ENCODE results near the gene TCEA3. TPM values are rescaled to one million over a fixed set of nuclear protein-coding genes. Genes with fewer than 3 reads are reported as not detected.

The TCEA3 gene
- total RNA-seq, 3 donors from 2014 or later = 8.5 to 38.0 (median 31.2) TPM

DNA sequence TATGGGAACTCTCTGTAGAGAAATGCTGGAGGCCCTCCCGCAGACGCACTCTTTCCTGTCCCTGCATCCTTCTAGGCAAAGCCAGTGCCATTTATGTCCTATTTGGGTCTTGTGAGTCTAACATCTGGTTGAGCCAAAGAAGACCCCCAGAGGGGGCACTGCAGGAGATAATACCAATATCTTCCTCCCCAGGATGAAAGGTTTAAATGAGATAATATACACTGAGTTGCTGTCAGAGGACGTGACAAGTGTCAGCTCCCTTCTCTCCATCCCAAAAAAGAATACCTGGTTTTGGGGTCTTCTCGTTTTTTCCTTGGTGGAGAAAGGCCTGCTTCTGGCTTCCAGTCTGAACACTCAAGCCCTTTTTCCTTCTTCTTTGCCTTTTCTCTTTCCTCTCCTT is 7.6 kb downstream of the TCEA3 start:
- no peak for DNase-seq (ENCODE audit: low spot score in 2 of 2)
- Histone ChIP-seq H3K36me3 (no peaks in the 10 kb centered on the region), H3K9me3 (no peaks in the 10 kb centered on the region), H3K4me1 (no peaks in the 10 kb centered on the region), H3K4me3 (no peak overlapping the region), H3K27ac (no peak overlapping the region), H3K27me3 (no peaks in the 10 kb centered on the region)
- intact Hi-C loops (cut with DNase I; ENCODE audit: low total_unique reads) = no loop called here
- TF ChIP-seq, protein P1, sequence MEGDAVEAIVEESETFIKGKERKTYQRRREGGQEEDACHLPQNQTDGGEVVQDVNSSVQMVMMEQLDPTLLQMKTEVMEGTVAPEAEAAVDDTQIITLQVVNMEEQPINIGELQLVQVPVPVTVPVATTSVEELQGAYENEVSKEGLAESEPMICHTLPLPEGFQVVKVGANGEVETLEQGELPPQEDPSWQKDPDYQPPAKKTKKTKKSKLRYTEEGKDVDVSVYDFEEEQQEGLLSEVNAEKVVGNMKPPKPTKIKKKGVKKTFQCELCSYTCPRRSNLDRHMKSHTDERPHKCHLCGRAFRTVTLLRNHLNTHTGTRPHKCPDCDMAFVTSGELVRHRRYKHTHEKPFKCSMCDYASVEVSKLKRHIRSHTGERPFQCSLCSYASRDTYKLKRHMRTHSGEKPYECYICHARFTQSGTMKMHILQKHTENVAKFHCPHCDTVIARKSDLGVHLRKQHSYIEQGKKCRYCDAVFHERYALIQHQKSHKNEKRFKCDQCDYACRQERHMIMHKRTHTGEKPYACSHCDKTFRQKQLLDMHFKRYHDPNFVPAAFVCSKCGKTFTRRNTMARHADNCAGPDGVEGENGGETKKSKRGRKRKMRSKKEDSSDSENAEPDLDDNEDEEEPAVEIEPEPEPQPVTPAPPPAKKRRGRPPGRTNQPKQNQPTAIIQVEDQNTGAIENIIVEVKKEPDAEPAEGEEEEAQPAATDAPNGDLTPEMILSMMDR (IDR thresholded peaks at IDR 0.05) = no peak
- no peak for TF ChIP-seq POLR2AphosphoS5 (IDR thresholded peaks at IDR 0.05)

DNA sequence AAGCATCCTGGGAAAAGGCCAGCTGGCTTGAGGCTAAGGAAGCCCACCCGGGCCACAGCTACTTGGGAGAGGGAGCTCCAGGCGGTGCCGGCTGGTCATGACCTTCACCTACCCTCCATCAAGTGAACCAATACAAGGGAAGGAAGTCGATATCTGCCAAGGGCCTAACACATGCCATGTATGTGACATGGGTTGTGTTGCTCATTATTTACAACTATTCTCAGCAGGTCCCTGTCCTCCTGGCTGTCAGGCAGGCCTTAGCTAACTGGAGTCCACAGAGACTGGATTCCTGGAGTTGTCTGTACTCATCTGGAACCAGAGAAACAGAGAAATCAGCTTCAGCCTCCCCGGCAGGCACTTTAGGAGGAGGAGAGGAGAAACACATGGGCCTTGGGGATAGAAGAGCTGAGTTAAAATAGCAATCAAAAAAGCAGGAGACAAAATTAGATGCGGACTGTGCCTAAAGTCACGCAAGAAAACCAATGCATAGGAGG is 15.7 kb downstream of the TCEA3 start:
- Histone ChIP-seq H3K27ac (no peak overlapping the region), H3K4me3 (no peak overlapping the region), H3K4me1 (peaks cover 0 to 6% of the 10 kb centered on the region in 2 donors), H3K9me3 (no peaks in the 10 kb centered on the region), H3K27me3 (no peaks in the 10 kb centered on the region), H3K36me3 (no peaks in the 10 kb centered on the region)
- intact Hi-C loops (cut with DNase I; ENCODE audit: low total_unique reads) = loop anchor here (10.0 kb wide), 1 partner anchor 64 kb away; the partner anchor contains the start of gene HNRNPR
- DNase-seq (ENCODE audit: low spot score in 2 of 2) = no peak
- TF ChIP-seq, protein P1 (IDR thresholded peaks at IDR 0.05) = no peak
- TF ChIP-seq POLR2A (IDR thresholded peaks at IDR 0.05) (no peak), POLR2AphosphoS5 (IDR thresholded peaks at IDR 0.05) (no peak)

DNA sequence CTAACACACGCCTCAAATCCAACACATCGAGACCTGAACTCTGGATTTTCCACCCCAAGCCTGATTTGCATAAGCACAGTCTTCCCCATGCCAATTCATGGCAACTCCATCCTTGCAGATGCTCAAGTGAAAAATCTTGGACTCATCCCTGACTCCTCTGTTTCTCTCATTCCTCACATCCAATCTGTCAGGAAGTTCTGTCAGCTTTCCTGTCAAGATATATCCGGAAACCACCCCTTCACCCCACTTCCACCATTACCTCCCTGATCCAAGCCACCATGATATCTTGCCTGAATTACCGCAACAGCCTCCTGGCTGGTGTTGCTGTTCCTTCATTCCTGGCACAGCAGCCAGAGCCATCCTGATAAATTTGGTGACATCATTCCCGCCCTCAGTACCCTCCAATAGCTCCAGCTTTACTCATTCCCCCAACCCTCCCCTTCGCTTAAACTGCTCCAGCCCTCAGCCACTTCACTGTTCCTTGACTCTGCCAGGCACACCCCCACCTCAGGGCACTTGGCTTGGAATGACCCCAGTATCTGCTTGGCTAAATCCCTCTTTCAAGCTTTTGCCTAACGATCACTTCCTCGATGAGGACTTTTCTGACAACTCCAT is 17.4 kb downstream of the TCEA3 start:
- H3K4me3 ChIP-seq = no peak overlapping the region
- H3K36me3 ChIP-seq = no peaks in the 10 kb centered on the region
- H3K9me3 ChIP-seq = no peaks in the 10 kb centered on the region
- H3K27me3 ChIP-seq = no peaks in the 10 kb centered on the region
- TF ChIP-seq POLR2AphosphoS5 (IDR thresholded peaks at IDR 0.05) (no peak), POLR2A (IDR thresholded peaks at IDR 0.05) (no peak)
- TF ChIP-seq, protein P1 (IDR thresholded peaks at IDR 0.05) = no peak
- intact Hi-C loops (cut with DNase I; ENCODE audit: low total_unique reads) = loop anchor here (10.0 kb wide), 1 partner anchor 62 kb away; the partner anchor contains the start of gene HNRNPR
- DNase-seq (ENCODE audit: low spot score in 2 of 2) = no peak
- H3K27ac ChIP-seq = no peak overlapping the region
- H3K4me1 ChIP-seq = peaks cover 0 to 16% of the 10 kb centered on the region in 2 donors

DNA sequence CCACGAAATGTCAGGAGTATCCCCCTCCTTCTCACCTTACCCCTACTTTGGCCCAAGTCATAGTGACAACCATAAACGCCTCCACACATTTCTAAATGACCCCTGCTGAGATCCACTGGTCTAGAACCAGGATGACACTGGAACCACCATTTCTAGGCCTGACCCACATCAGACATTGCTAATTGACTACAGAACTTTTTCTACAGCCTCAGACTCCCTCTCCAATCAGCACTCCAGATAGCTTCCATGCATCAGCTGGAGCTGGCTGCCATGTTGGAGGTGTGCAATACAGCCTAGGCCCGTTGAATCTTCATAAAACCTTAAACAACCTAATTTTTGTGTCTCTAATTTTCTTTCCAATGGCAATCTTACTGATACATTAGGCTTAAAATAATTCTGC is 18.6 kb downstream of the TCEA3 start:
- TF ChIP-seq POLR2AphosphoS5 (IDR thresholded peaks at IDR 0.05) (no peak), POLR2A (IDR thresholded peaks at IDR 0.05) (no peak)
- TF ChIP-seq, protein P1 (IDR thresholded peaks at IDR 0.05) = no peak
- no peak for DNase-seq (ENCODE audit: low spot score in 2 of 2)
- H3K9me3 ChIP-seq = no peaks in the 10 kb centered on the region
- H3K4me1 ChIP-seq = peaks cover 0 to 21% of the 10 kb centered on the region in 2 donors
- no peaks in the 10 kb centered on the region for H3K27me3 ChIP-seq
- no peak overlapping the region for H3K4me3 ChIP-seq
- H3K36me3 ChIP-seq = no peaks in the 10 kb centered on the region
- intact Hi-C loops (cut with DNase I; ENCODE audit: low total_unique reads) = loop anchor here (10.0 kb wide), 1 partner anchor 61 kb away; the partner anchor contains the start of gene HNRNPR
- H3K27ac ChIP-seq = no peak overlapping the region

DNA sequence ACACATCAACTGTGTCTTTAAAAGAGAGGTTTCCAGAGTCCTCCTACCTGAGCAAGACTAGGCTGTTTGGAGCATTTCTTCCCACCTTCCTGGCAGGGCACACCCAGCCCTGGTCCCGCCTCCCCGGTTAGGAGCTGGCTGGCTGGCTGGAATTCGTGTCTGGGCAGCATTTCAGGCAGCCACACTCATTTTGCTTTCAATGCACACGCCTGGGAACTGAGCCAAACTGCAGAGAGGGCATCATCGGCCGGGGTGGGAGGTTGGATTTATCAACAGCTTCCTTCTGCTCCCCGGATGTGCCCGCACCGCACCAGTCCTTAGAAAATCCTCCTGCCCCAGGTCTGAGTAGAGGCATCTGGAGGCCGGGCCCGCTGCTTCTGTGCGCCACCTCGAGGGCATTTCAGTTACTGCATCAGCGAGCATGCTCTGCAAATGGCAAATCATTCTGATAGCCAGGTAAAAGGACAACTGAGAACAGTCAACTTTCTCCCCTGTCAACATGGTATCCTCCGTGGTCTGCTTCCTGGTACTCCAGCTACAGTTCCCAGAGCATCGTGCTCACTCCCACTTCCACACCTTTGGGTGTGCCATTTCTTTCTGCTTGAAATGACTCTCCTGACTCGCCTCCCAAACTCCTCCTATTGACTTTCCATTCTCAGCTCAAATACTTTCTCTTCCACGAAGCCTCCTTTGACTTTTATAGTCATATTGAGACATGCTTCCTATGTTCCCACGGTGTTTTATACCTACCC is 20.6 kb downstream of the TCEA3 start:
- intact Hi-C loops (cut with DNase I; ENCODE audit: low total_unique reads) = loop anchor here (10.0 kb wide), 1 partner anchor 59 kb away; the partner anchor contains the start of gene HNRNPR
- peak; percentile 90 to 92 for DNase-seq (ENCODE audit: low spot score in 2 of 2)

More for the DNA sequence above, 20.6 kb downstream of the TCEA3 start:
- Histone ChIP-seq H3K27me3 (no peaks in the 10 kb centered on the region), H3K4me1 (peaks cover 0 to 22% of the 10 kb centered on the region in 2 donors), H3K4me3 (peak overlapping the region in 2 of 3 donors; percentile 9 to 41), H3K9me3 (no peaks in the 10 kb centered on the region), H3K36me3 (no peaks in the 10 kb centered on the region), H3K27ac (peak overlapping the region; percentile 63 to 65)
- TF ChIP-seq POLR2AphosphoS5 (IDR thresholded peaks at IDR 0.05) (peak in 2 of 3 donors; percentile 30 to 60), POLR2A (IDR thresholded peaks at IDR 0.05) (no peak)
- TF ChIP-seq, protein P1 (IDR thresholded peaks at IDR 0.05) = peak; percentile 93 to 96 (median 94)

Data from breast epithelium (tissue), 4 donors.